B cell (primary cell): Measurements from ENCODE around the gene FAM120C. TPM values are rescaled to one million over a fixed set of nuclear protein-coding genes. Genes with fewer than 3 reads are reported as not detected.

Experiments used
- ATAC-seq: fragments of 200-7000 bp; cut with Tn5 transposase; one replicate; pipeline ENCODE4 v1.10.0; 2021; ENCODE audit warnings: low read depth, mild to moderate bottlenecking, moderate number of reproducible peaks, moderate library complexity
- CTCF ChIA-PET: fragments of 350-600 bp; sonication (Branson Sonifier 250); formaldehyde crosslinking; loops from one replicate; lab custom pipeline; 2021; ENCODE audit warnings: antibody characterized with exemption, inconsistent platforms; lab: Charles Lee
- POLR2A ChIA-PET: fragments of 350-600 bp; sonication (Branson Sonifier 250); formaldehyde crosslinking; loops from one replicate; lab custom pipeline; 2021; ENCODE audit warnings: antibody characterized with exemption; lab: Charles Lee
- DNase-seq: peaks from one replicate; pipeline ENCODE4 v3.0.0; 2013
- H2AFZ ChIP-seq: 2 replicates; pipeline ENCODE4 v1.6.1; 2012; ENCODE audit warnings: mild to moderate bottlenecking, low read depth, low read length; ENCODE audit not compliant: insufficient read depth, poor library complexity, severe bottlenecking
- H3K27ac ChIP-seq, 2 donors: 1 replicate in 1 of 2; 2 replicates in 1 of 2; pipeline ENCODE4 v1.5.1; 2012 to 2013; ENCODE audit warnings: low read length in 2 of 2, mild to moderate bottlenecking in 2 of 2, moderate library complexity in 1 of 2
- H3K27me3 ChIP-seq, 4 experiments: fragments of 200-600 bp in 1 of 4; sonication (generic) in 1 of 4; replicated peaks in 1 of 4; 1 replicate in 2 of 4; 2 replicates in 2 of 4; pipeline versions ENCODE4 v1.6.1 to v1.7.0; 2013 to 2016; ENCODE audit warnings: low read length in 3 of 4, mild to moderate bottlenecking in 2 of 4, mixed read lengths in 1 of 4, moderate library complexity in 1 of 4; ENCODE audit not compliant: insufficient read depth in 4 of 4, control insufficient read depth in 3 of 4; ENCODE audit errors: control extremely low read depth in 1 of 4
- H3K36me3 ChIP-seq, 2 experiments: replicated peaks in 1 of 2; 1 replicate in 1 of 2; 2 replicates in 1 of 2; pipeline versions ENCODE4 v1.6.1 to v1.7.1; 2013; ENCODE audit warnings: low read length in 1 of 2; ENCODE audit not compliant: insufficient read depth in 2 of 2, control insufficient read depth in 1 of 2; ENCODE audit errors: control extremely low read depth in 1 of 2, extremely low read depth in 1 of 2
- H3K4me1 ChIP-seq, 2 donors: fragments of 200-600 bp in 1 of 2; sonication (generic) in 1 of 2; 1 replicate in 1 of 2; 2 replicates in 1 of 2; pipeline versions ENCODE4 v1.5.1 to v1.6.1; 2013 to 2017; ENCODE audit warnings: low read length in 2 of 2; ENCODE audit not compliant: control insufficient read depth in 2 of 2, insufficient read depth in 2 of 2
- H3K4me2 ChIP-seq: replicated peaks from 2 replicates; pipeline ENCODE3; 2012; ENCODE audit warnings: mild to moderate bottlenecking, low read depth, low read length; ENCODE audit not compliant: poor library complexity, severe bottlenecking
- H3K4me3 ChIP-seq, 5 experiments: fragments of 200-600 bp in 1 of 5; sonication (generic) in 1 of 5; 1 replicate in 3 of 5; 2 replicates in 2 of 5; pipeline versions ENCODE4 v1.5.1 to v1.7.0; 2011 to 2016; ENCODE audit warnings: low read length in 4 of 5, mild to moderate bottlenecking in 4 of 5, low read depth in 2 of 5, control low read depth in 1 of 5, moderate library complexity in 1 of 5; ENCODE audit not compliant: insufficient read depth in 1 of 5; ENCODE audit errors: control extremely low read depth in 1 of 5, extremely low read depth in 1 of 5
- H3K79me2 ChIP-seq: fragments of 200-600 bp; sonication (generic); one replicate; pipeline ENCODE4 v1.6.0; 2016; ENCODE audit warnings: low read length; ENCODE audit not compliant: control insufficient read depth, insufficient read depth
- H3K9ac ChIP-seq: fragments of 200-600 bp; sonication (generic); 2 replicates; pipeline ENCODE4 v1.6.1; 2017; ENCODE audit warnings: mild to moderate bottlenecking, low read length, moderate library complexity
- H3K9me3 ChIP-seq, 3 donors: one replicate each; pipeline versions ENCODE4 v1.6.1 to v1.7.1; 2013; ENCODE audit warnings: low read length in 2 of 3; ENCODE audit not compliant: control insufficient read depth in 2 of 3, insufficient read depth in 1 of 3; ENCODE audit errors: control extremely low read depth in 1 of 3
- H4K20me1 ChIP-seq: 2 replicates; pipeline ENCODE4 v1.6.0; 2012; ENCODE audit warnings: mild to moderate bottlenecking, low read length; ENCODE audit not compliant: insufficient read depth, control insufficient read depth, poor library complexity, severe bottlenecking
- H3K27ac Mint-ChIP-seq: one replicate; pipeline ENCODE4 v1.8.0; 2021; ENCODE audit warnings: mixed read lengths
- H3K27me3 Mint-ChIP-seq: one replicate; pipeline ENCODE4 v1.8.0; 2021; ENCODE audit warnings: mixed read lengths
- H3K4me1 Mint-ChIP-seq: one replicate; pipeline ENCODE4 v1.8.0; 2021; ENCODE audit warnings: mixed read lengths
- H3K4me3 Mint-ChIP-seq: one replicate; pipeline ENCODE4 v1.8.0; 2021; ENCODE audit warnings: mixed read lengths
- H3K9me3 Mint-ChIP-seq: one replicate; pipeline ENCODE4 v1.8.0; 2022; ENCODE audit warnings: mixed read lengths; ENCODE audit not compliant: insufficient read depth
- CTCF ChIP-seq: fragments of 200-600 bp; IDR thresholded peaks from one replicate; pipeline ENCODE4 v1.8.0; 2022; ENCODE audit warnings: antibody characterized with exemption, mild to moderate bottlenecking
- EZH2 ChIP-seq: IDR thresholded peaks from 2 replicates; pipeline ENCODE4 v1.6.1; 2012; ENCODE audit warnings: borderline replicate concordance, low read depth, mild to moderate bottlenecking, moderate library complexity, low read length; ENCODE audit not compliant: insufficient read depth, poor library complexity, severe bottlenecking
- WGBS: methylation state at CpG from one replicate; pipeline ENCODE4 v1.1.5; 2013; ENCODE audit warnings: missing lambda C conversion rate; ENCODE audit not compliant: insufficient coverage; 5-methylcytosine and 5-hydroxymethylcytosine counted together
- intact Hi-C: fragments of 100-400 bp; cut with micrococcal nuclease; formaldehyde crosslinking; loops from one replicate; pipeline ENCODE4 v1.10.0; 2022
- polyA plus RNA-seq: library from polyadenylated mRNA; depleted of rRNA; stranded (reverse); fragments of >200 nt; gene quantifications from 2 replicates; pipeline ENCODE4 v1.2.3, GENCODE V29; 2012
- total RNA-seq, 2 donors: library from RNA; stranded (reverse); fragments of 120-200 nt in 1 of 2; gene quantifications; 1 replicate in 1 of 2; 2 replicates in 1 of 2; pipeline versions ENCODE4 v1.2.3 to v1.2.4, GENCODE V29; 2013 to 2022

Gene FAM120C
- total and polyA plus RNA-seq, 2 donors (not counting 1 experiment from before 2014, with no cell fraction given), result 7.7 to 23.3 TPM

DNA sequence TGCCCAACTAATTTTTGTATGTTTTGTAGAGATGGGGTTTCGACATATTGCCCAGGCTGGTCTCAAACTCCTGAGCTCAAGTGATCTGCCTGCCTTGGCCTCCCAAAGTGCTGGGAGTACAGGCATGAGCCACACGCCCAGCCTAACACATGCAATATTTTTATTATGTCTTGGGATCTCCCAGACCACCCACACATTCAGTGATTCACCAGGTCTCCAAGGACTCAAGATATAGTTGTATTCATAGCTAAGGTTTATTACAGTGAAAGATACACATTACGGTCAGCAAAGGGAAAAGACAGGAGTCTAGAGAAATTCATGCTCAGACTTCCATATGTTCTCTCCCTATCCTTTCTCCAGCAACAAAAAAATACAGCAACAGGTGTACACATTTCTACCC is 25.5 kb upstream of the FAM120C start:
- ChIA-PET POLR2A (no interaction called here), CTCF (no interaction called here)
- Histone ChIP-seq H3K4me1 (no peaks in the 10 kb centered on the region), H3K9me3 (no peaks in the 10 kb centered on the region), H3K9ac (no peak overlapping the region), H3K4me3 (no peak overlapping the region), H3K27ac (no peak overlapping the region), H3K27me3 (no peaks in the 10 kb centered on the region), H3K79me2 (no peaks in the 10 kb centered on the region), H3K4me2 (no peak overlapping the region), H4K20me1 (no peaks in the 10 kb centered on the region), H3K36me3 (no peaks in the 10 kb centered on the region), H2AFZ (no peak overlapping the region)
- H3K27me3 Mint-ChIP-seq, result no peaks in the 10 kb centered on the region
- WGBS, result no CpG with 5 or more reads among the region's 3 CpGs
- ATAC-seq (no peak), DNase-seq (no peak)
- TF ChIP-seq EZH2 (no peak), CTCF (no peak)
- H3K27ac Mint-ChIP-seq, result no peak overlapping the region
- no peaks in the 10 kb centered on the region for H3K4me1 Mint-ChIP-seq
- H3K4me3 Mint-ChIP-seq, result no peak overlapping the region
- H3K9me3 Mint-ChIP-seq, result no peaks in the 10 kb centered on the region
- intact Hi-C loops, result no loop called here

DNA sequence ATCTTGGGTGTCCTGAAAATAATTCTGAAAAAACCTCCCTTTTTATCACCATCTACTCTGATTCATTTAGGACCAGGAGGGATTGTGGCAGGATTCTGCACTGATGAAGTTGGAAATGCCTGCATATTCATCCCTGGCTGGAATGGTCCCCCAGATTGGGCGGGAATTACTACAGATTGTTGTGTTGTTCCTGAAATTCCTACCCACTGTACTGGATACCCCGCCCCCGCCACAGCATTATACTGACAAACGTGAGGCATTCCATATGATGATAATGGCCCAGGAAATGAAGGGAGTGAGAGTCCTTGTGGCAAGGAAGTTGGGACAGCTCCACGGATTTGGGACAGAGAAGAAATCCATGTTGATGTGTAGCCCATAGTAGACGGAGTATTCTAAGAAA is 15.2 kb upstream of the FAM120C start:
- Histone ChIP-seq H3K36me3 (no peaks in the 10 kb centered on the region), H3K27me3 (peaks cover 0 to 3% (median 0%) of the 10 kb centered on the region in 4 experiments), H3K4me2 (no peak overlapping the region), H3K9me3 (no peaks in the 10 kb centered on the region), H2AFZ (no peak overlapping the region), H3K9ac (no peak overlapping the region), H3K4me1 (no peaks in the 10 kb centered on the region), H4K20me1 (no peaks in the 10 kb centered on the region), H3K27ac (no peak overlapping the region), H3K4me3 (no peak overlapping the region), H3K79me2 (no peaks in the 10 kb centered on the region)
- Mint-ChIP-seq H3K4me3 (no peak overlapping the region), H3K27me3 (peaks cover 9% of the 10 kb centered on the region), H3K9me3 (no peaks in the 10 kb centered on the region), H3K27ac (no peak overlapping the region), H3K4me1 (no peaks in the 10 kb centered on the region)
- no peak for ATAC-seq
- ChIA-PET CTCF (no interaction called here), POLR2A (no interaction called here)
- no peak for TF ChIP-seq EZH2
- no peak for TF ChIP-seq CTCF
- no CpG with 5 or more reads among the region's 6 CpGs for WGBS
- intact Hi-C loops, result no loop called here
- no peak for DNase-seq
